GM12878 (cell line): ENCODE measurements around the gene LPCAT3.

ENCODE experiments used
- FOXM1 ChIP-seq: IDR thresholded peaks from 2 replicates; pipeline ENCODE4 v1.6.1; 2012; ENCODE audit warnings: low read depth, mild to moderate bottlenecking, inconsistent platforms, low read length, moderate library complexity
- HDAC2 ChIP-seq: fragments of 200-600 bp; sonication (generic); IDR thresholded peaks from 2 replicates; pipeline ENCODE4 v1.6.1; 2017
- KAT2A ChIP-seq: conservative IDR thresholded peaks from 2 replicates; pipeline ENCODE4 v1.6.1; 2011; ENCODE audit warnings: low read depth, low read length; ENCODE audit not compliant: control insufficient read depth
- NBN ChIP-seq: fragments of 450-650 bp; IDR thresholded peaks from 2 replicates; pipeline ENCODE4 v1.6.1; 2016
- POLR2A ChIP-seq: IDR thresholded peaks from 2 replicates; pipeline ENCODE4 v1.6.1; 2011; ENCODE audit warnings: low read depth, mild to moderate bottlenecking, low read length
- POLR2AphosphoS5 ChIP-seq: IDR thresholded peaks from 2 replicates; pipeline ENCODE4 v1.6.1; 2011; ENCODE audit warnings: mild to moderate bottlenecking, low read length, inconsistent platforms
- TF ChIP-seq, protein P1 (sequence below), 3 experiments: IDR thresholded peaks in 2 of 3; conservative IDR thresholded peaks in 1 of 3; 2 replicates each; pipeline ENCODE4 v1.5.1; 2011; ENCODE audit warnings: low read depth in 3 of 3, low read length in 3 of 3, mild to moderate bottlenecking in 3 of 3, control low read depth in 2 of 3, moderate library complexity in 2 of 3, inconsistent platforms in 1 of 3, mixed read lengths in 1 of 3; ENCODE audit not compliant: control insufficient read depth in 2 of 3, insufficient read depth in 1 of 3; ENCODE audit errors: extremely low read depth in 1 of 3

DNA sequence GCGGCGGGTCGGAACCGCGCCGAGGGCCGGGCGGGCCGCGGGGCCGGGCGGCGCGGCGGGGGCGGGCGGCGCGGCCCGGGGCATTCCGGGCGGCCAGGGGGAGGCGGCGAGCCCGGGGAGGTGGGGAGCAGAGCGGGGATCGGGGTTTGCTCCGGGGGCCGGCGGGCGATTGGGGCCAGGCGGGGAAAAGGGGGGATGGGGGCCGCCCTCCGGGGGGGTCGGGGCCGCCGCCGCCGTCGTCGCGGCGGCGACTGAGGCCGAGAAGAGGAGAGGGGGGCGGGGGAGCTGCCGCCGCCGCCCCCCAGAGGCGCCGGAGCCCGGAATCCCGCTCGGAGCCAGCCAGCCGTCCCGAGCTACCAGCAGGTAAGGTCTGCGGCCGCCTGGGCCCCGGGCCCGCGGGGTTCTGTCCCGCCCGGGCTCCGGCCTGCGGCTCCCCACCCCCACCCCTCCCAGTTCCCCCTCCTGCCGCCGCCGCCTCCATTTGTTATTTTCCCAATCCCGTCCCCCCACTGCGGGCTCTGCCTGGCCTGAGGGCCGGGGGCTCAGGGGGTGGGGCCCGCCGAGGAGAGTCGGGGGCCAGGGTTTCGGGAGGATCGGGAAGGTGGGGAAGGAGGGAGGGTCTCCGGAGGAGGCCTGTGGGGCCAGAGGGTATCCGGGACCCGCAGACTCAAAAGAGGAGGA is 90.1 kb downstream of the LPCAT3 start:
- TF ChIP-seq FOXM1 (no peak), POLR2A (peak; percentile 51), HDAC2 (no peak), NBN (no peak), KAT2A (no peak), POLR2AphosphoS5 (no peak)
- TF ChIP-seq, protein P1, sequence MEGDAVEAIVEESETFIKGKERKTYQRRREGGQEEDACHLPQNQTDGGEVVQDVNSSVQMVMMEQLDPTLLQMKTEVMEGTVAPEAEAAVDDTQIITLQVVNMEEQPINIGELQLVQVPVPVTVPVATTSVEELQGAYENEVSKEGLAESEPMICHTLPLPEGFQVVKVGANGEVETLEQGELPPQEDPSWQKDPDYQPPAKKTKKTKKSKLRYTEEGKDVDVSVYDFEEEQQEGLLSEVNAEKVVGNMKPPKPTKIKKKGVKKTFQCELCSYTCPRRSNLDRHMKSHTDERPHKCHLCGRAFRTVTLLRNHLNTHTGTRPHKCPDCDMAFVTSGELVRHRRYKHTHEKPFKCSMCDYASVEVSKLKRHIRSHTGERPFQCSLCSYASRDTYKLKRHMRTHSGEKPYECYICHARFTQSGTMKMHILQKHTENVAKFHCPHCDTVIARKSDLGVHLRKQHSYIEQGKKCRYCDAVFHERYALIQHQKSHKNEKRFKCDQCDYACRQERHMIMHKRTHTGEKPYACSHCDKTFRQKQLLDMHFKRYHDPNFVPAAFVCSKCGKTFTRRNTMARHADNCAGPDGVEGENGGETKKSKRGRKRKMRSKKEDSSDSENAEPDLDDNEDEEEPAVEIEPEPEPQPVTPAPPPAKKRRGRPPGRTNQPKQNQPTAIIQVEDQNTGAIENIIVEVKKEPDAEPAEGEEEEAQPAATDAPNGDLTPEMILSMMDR (IDR thresholded peaks at IDR 0.05 in 2 of 3, conservative IDR thresholded peaks at IDR 0.05 in 1 of 3; ENCODE audit: control insufficient read depth in 2 of 3, extremely low read depth in 1 of 3, insufficient read depth in 1 of 3, low read depth in 3 of 3, low read length in 3 of 3): no peak
